Transverse colon (tissue), 4 donors: Measurements from ENCODE around the gene HAS3. TPM values are rescaled to one million over a fixed set of nuclear protein-coding genes. Genes with fewer than 3 reads are reported as not detected.

ENCODE experiments used
- DNase-seq: peaks from one replicate; pipeline ENCODE4 v3.0.0-alpha.2; 2019
- H3K27ac ChIP-seq, 4 donors: fragments of 200-600 bp; sonication (generic); 2 replicates each; pipeline ENCODE4 v1.5.1; 2016 to 2018; ENCODE audit warnings: inconsistent platforms in 4 of 4
- H3K27me3 ChIP-seq: fragments of 200-600 bp; sonication (generic); 2 replicates; pipeline ENCODE4 v1.5.1; 2017; ENCODE audit warnings: inconsistent platforms
- H3K36me3 ChIP-seq, 4 donors: fragments of 200-600 bp; sonication (generic); 2 replicates each; pipeline ENCODE4 v1.5.1; 2017 to 2019; ENCODE audit warnings: inconsistent platforms in 4 of 4
- H3K4me1 ChIP-seq, 4 donors: fragments of 200-600 bp; sonication (generic); 2 replicates each; pipeline ENCODE4 v1.5.1; 2017 to 2020; ENCODE audit warnings: inconsistent platforms in 4 of 4
- H3K4me3 ChIP-seq, 4 donors: fragments of 200-600 bp; sonication (generic); 1 replicate in 1 of 4; 2 replicates in 3 of 4; pipeline versions ENCODE4 v1.5.1 to v1.6.1; 2017 to 2019; ENCODE audit warnings: inconsistent platforms in 4 of 4
- H3K9me3 ChIP-seq, 2 donors: fragments of 200-600 bp; sonication (generic); 2 replicates each; pipeline ENCODE4 v1.5.1; 2017 to 2019; ENCODE audit warnings: inconsistent platforms in 2 of 2
- EP300 ChIP-seq: sonication (generic); formaldehyde crosslinking; IDR thresholded peaks from one replicate; pipeline ENCODE4 v1.6.1; 2017; ENCODE audit warnings: antibody characterized with exemption, low read depth
- POLR2A ChIP-seq: fragments of 450-650 bp; IDR thresholded peaks from one replicate; pipeline ENCODE4 v1.6.1; 2016; ENCODE audit warnings: antibody characterized with exemption, mild to moderate bottlenecking, moderate library complexity
- POLR2AphosphoS5 ChIP-seq, 3 donors: sonication (generic); formaldehyde crosslinking; IDR thresholded peaks; one replicate each; pipeline ENCODE4 v1.6.1; 2016; ENCODE audit warnings: antibody characterized with exemption in 3 of 3
- WGBS, 2 donors: methylation state at CpG; one replicate each; pipeline ENCODE4 v1.1.5; 2018; ENCODE audit warnings: low coverage in 1 of 2; 5-methylcytosine and 5-hydroxymethylcytosine counted together
- in situ Hi-C, 4 donors: fragments of 200-750 bp; cut with MboI; loops; one replicate each; pipeline versions ENCODE4 v1.15.0 to v1.15.1; 2017; ENCODE audit warnings: low sequenced_read_pairs in 3 of 4, low pct_ligation_motif_present in 1 of 4, low pct_unique_long_range_greater_than_20kb in 1 of 4
- intact Hi-C: fragments of 100-400 bp; cut with DNase I; formaldehyde crosslinking; loops from one replicate; pipeline ENCODE4 v1.15.1; 2023; ENCODE audit warnings: low total_unique reads
- total RNA-seq, 4 donors: library from RNA; depleted of rRNA; stranded (reverse); fragments of >200 nt; gene quantifications; one replicate each; pipeline ENCODE4 v1.1.0, GENCODE V29; 2016
- TF ChIP-seq, protein P1 (sequence below), 5 experiments: fragments of 200-600 bp in 3 of 5; fragments of 450-650 bp in 2 of 5; sonication (generic) in 3 of 5; IDR thresholded peaks; 1 replicate in 2 of 5; 2 replicates in 3 of 5; pipeline ENCODE4 v1.5.1; 2016 to 2017; ENCODE audit warnings: antibody characterized with exemption in 5 of 5, inconsistent platforms in 3 of 5, mild to moderate bottlenecking in 2 of 5, moderate library complexity in 1 of 5

Gene HAS3
- total RNA-seq, 4 donors from 2014 or later, result 0.20 to 12.0 (median 7.9) TPM

- Histone ChIP-seq H3K4me1 (peaks cover 0 to 3% (median 1%) of the 10 kb centered on the region in 4 donors), H3K27ac (no peak overlapping the region), H3K36me3 (no peaks in the 10 kb centered on the region), H3K9me3 (no peaks in the 10 kb centered on the region), H3K27me3 (peaks cover 2% of the 10 kb centered on the region), H3K4me3 (no peak overlapping the region)
- in situ Hi-C loops, result loop anchor here in 1 of 4 donors (25.0 kb wide), 1 partner anchor 188 kb away; no protein-coding TSS in a partner anchor
- WGBS, 2 donors, result 58 to 70% methylated on average over 2 to 11 of the region's 11 CpGs
- intact Hi-C loops, result loop anchor here (10.0 kb wide), 1 partner anchor 255 kb away; the partner anchor contains the start of gene TANGO6
- no peak for DNase-seq
- TF ChIP-seq EP300 (no peak), POLR2A (no peak), POLR2AphosphoS5 (IDR thresholded peaks at IDR 0.05) (no peak)
- TF ChIP-seq, protein P1, sequence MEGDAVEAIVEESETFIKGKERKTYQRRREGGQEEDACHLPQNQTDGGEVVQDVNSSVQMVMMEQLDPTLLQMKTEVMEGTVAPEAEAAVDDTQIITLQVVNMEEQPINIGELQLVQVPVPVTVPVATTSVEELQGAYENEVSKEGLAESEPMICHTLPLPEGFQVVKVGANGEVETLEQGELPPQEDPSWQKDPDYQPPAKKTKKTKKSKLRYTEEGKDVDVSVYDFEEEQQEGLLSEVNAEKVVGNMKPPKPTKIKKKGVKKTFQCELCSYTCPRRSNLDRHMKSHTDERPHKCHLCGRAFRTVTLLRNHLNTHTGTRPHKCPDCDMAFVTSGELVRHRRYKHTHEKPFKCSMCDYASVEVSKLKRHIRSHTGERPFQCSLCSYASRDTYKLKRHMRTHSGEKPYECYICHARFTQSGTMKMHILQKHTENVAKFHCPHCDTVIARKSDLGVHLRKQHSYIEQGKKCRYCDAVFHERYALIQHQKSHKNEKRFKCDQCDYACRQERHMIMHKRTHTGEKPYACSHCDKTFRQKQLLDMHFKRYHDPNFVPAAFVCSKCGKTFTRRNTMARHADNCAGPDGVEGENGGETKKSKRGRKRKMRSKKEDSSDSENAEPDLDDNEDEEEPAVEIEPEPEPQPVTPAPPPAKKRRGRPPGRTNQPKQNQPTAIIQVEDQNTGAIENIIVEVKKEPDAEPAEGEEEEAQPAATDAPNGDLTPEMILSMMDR (IDR thresholded peaks at IDR 0.05), result no peak
Measured at GRCh38 chr16:69100071-69100691, 5.3 kb upstream of the HAS3 start.

- peak overlapping the region in 3 of 4 donors; percentile 8 to 49 (median 40) for H3K27ac ChIP-seq
- H3K9me3 ChIP-seq, result no peaks in the 10 kb centered on the region
- intact Hi-C loops (loop anchor here (10.0 kb wide), 1 partner anchor 262 kb away; the partner anchor contains the start of gene TANGO6), in situ Hi-C loops (loop anchor here in 1 of 4 donors (25.0 kb wide), 1 partner anchor 194 kb away; no protein-coding TSS in a partner anchor)
- WGBS, 2 donors, result 1% methylated on average over 23 of the region's 55 CpGs; no CpG with 5 or more reads in 1 of the 2 donors
- H3K27me3 ChIP-seq, result peaks cover 28% of the 10 kb centered on the region
- no peaks in the 10 kb centered on the region for H3K36me3 ChIP-seq
- peaks cover 14 to 31% (median 29%) of the 10 kb centered on the region in 4 donors for H3K4me1 ChIP-seq
- DNase-seq, result peak; percentile 18
- no peak for TF ChIP-seq EP300
- no peak for TF ChIP-seq POLR2A
- TF ChIP-seq POLR2AphosphoS5 (IDR thresholded peaks at IDR 0.05), result no peak
- TF ChIP-seq, protein P1 (IDR thresholded peaks at IDR 0.05), result no peak
- peak overlapping the region; percentile 26 to 67 (median 54) for H3K4me3 ChIP-seq
Measured at GRCh38 chr16:69106491-69107315, 1.2 kb downstream of the HAS3 start.

DNA sequence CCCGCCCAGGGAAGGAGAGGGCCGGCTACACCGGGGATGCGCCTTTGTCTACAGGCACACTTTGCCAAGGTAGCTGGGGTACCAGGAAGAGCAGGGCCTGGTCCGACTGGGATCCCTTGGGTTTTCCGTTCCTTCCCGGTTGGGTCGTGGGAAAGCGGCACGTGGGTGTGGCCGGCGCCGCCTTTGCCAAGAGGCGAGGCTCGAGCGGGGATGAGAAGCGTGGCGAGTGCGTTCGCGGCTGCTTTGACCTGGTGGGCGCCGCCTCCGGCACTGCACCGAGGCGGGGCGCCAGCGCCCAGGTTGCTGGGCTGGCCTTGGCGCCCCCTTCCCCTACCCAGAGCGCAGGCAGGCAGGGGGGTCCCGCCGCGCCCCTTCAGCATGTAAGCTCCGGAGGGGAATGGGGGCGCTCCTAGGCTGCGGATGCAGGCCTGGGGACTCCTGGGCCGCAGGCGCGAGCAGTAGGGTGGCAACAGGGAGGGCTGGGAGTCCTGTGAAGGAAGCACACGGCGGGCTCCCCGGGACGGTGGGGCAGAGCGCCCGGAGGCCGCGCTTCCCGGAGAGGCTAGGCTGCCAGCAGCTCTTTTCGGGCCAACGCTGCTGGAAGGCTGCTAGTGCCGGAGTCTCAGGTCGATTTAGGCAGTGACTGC is 2.0 kb downstream of the HAS3 start:
- in situ Hi-C loops (loop anchor here in 1 of 4 donors (25.0 kb wide), 1 partner anchor 195 kb away; no protein-coding TSS in a partner anchor), intact Hi-C loops (loop anchor here (10.0 kb wide), 1 partner anchor 263 kb away; the partner anchor contains the start of gene TANGO6)
- Histone ChIP-seq H3K27ac (peak overlapping the region in 1 of 4 donors; percentile 49), H3K4me1 (peaks cover 14 to 31% (median 29%) of the 10 kb centered on the region in 4 donors), H3K36me3 (no peaks in the 10 kb centered on the region), H3K4me3 (peak overlapping the region in 3 of 4 donors; percentile 50 to 67 (median 59)), H3K27me3 (peaks cover 28% of the 10 kb centered on the region), H3K9me3 (no peaks in the 10 kb centered on the region)
- TF ChIP-seq, protein P1 (IDR thresholded peaks at IDR 0.05), result no peak
- TF ChIP-seq POLR2AphosphoS5 (IDR thresholded peaks at IDR 0.05) (no peak), EP300 (no peak), POLR2A (no peak)
- 15% methylated on average over 52 of the region's 52 CpGs; no CpG with 5 or more reads in 1 of the 2 donors for WGBS, 2 donors
- peak; percentile 72 for DNase-seq
